Activated gamma-delta T cell treated with Interleukin-2 at 50 U/mL for 16 hours (primary cell): ENCODE results near the gene PEX11G.
"Not testable (repeated sequence)": the region's sequence is repeated elsewhere in the genome, so short reads cannot be mapped to it uniquely, and the experiment has no call there.

ENCODE experiments used
- DNase-seq: peaks from one replicate; pipeline ENCODE4 v3.0.0-alpha.2; 2020

The PEX11G gene

DNA sequence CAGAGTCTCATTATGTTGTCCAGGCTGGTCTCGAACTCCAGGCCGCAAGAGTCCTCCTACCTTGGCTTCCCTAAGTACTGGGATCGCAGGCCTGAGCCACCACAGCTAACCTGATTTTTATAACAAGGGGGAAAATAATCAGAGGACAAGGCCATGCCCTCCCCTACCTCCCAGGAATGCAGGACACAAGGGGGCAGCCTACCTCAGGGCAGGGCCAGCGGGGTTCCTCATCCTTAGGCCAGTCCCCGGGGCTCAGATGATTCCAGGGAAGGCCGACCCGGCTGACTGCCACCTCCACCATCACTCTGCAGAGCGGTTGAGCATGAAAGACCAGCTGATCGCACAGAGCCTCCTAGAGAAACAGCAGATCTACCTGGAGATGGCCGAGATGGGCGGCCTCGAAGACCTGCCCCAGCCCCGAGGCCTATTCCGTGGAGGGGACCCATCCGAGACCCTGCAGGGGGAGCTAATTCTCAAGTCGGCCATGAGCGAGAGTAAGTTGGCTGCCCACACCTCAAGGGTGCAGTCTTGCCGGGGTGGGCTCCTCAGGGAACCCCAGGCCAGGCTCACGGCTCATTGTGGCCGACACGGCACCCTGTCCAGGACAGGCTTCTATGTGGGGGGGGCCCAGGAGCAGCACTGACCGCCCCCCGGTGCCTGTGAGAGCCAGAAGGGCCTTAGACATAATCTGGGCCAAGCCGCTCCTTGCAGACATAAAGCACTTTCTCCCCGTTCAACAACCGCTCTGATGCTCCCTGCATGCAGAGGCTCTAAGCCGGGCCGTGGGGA, 26.8 kb downstream of the PEX11G start:
- DNase-seq = no peak

DNA sequence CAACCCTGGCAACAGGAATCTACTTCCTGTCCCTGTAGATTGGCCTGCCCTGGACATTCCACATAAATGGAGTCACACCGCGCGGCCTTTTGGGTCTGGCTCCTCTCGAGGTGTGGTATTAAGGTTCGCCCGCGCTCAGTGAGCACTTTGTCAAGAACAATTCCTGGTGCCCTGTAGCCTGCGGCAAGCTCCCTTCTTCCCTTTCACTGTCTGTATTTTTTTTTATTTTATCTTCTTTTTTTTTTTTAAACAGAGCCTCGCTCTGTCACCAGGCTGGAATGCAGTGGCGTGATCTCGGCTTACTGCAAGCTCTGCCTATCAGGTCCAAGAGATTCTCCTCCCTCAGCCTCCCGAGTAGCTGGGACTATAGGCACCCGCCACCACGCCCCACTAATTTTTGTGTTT, 28.3 kb downstream of the PEX11G start:
- no peak for DNase-seq

DNA sequence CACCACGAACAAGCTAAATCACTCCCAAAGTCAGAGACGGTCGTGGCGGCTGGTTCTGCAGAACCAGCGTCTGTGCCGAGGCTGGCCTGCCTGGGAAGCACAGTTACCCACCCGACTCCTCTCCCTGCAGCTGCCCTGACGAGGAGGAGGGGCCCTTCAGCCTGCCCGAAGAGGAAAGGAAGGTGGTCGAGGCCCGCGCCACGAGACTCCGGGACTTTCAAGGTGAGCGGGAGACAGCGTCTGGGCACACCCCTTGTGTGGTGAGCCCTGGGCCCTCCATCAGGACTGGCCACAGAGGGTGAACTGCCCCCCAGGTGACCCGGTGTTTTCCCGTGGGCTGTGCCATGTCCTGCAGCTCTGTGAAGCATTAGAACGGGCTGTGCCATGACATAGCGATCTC, 29.1 kb downstream of the PEX11G start:
- no peak for DNase-seq

DNA sequence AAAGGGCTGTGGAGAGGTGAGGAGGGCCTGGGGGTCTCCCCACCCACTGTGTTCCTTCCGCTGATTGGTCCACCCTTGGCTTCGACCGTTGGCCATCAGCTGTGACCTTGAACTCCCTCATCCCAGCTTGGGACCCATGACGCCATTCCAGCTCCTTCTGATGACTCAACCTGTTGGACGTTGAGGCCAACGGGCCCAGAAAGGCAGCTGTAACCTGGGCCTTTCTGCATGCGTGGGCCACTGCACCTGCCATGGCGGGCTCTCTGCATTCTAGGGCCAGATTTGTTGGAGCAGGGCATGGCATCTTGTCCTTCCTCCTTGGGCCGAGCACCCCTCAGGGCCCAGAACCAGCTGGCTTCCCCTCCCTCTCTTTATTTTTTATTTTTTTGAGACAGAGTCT, 30.2 kb downstream of the PEX11G start:
- DNase-seq = no peak

DNA sequence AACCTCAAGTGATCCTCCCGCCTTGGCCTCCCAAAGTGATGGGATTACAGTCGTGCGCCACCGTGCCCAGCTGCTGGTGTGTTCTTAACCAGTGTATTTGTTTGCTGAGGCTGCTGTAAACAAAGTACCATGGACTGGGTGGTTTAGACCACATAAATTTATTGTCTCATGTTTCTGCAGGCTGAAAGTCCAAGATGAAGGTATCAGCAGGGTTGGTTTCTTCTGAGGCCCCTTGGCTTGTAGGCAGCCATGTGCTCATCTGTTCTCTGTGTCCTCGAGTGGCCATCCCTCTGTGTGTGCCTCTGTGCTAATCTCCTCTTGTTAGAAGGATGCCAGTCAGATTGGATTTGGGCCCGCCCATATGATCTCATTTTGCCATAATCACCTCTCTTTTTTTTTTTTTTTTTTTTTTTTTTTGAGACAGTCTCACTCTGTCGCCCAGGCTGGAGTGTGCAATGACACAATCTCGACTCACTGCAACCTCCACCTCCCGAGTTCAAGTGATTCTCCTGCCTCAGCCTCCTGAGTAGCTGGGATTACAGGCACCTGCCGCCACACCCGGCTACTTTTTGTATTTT, 31.8 kb downstream of the PEX11G start:
- DNase-seq = no peak

DNA sequence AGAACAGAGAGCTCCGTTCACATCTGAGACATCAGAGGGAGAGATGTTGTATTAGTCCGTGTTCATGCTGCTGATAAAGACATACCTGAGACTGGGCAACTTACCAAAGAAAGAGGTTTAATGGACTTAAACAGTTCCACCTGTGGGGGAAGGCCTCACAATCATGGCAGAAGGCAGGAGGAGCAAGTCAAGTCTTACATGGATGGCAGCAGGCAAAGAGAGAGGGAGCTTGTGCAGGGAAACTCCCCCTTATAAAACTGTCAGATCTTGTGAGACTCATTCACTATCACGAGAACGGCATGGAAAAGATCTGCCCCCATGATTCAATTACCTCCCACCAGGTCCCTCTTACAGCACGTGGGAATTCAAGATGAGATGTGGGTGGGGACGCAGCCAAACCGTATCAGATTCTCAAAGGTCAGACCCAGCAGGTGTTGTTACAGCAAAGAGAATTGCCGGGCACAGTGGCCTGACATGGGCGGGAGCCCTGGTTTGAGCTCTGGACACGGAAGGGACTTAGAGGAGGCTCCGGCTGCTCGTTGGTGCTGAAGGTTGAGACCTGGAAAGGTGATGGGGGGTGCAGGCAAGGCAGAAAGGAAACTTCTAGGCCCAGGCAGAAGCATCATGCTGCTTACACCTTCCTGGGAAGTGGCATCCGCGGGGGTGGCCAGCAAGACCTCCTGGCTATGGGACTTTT, 33.1 kb downstream of the PEX11G start:
- DNase-seq = no peak

DNA sequence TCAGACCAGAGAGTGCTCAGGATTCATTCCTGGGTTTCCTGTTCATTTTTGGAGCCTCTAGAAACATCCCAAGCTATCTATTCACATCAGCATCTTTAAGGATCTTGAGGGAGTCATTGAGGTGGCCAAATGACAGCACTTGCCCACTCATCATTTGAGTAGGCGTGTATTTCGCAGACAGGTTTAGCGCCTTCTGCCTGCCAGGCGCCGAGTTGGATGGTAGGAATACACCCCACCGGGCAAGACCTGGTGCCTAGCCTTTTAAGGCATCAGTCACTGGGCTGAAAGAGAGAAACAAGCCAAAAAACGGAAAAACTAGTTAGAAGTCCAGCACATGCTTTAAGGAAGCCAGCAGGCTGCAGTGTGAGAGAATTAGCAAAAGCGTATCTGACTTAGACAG, 33.8 kb downstream of the PEX11G start:
- no peak for DNase-seq

DNA sequence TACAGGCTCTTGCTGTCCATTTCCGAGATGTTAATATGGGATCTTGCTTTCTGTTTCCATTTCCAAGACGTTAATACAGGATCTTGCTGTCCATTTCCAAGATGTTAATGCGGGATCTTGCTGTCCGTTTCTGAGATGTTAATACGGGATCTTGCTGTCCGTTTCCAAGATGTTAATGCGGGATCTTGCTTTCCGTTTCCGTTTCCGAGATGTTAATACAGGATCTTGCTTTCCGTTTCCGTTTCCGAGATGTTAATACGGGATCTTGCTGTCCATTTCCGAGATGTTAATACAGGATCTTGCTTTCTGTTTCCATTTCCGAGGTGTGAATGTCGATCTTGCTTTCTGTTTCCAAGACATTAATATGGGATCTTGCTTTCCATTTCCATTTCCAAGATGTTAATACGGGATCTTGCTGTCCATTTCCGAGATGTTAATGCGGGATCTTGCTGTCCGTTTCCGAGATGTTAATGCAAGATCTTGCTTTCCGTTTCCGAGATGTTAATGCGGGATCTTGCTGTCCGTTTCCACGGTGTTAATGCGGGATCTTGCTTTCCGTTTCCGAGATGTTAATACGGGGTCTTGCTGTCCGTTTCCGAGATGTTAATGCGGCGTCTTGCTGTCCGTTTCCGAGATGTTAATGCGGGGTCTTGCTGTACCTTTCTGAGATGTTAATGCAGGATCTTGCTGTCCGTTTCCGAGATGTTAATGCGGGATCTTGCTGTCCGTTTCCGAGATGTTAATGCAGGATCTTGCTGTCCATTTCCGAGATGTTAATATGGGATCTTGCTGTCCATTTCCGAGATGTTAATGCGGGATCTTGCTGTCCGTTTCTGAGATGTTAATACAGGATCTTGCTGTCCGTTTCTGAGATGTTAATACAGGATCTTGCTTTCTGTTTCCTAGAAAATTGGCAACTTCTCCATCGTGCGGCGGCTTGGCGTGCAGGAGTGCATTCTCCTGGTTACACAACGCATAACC, 38.3 kb downstream of the PEX11G start:
- no peak for DNase-seq

DNA sequence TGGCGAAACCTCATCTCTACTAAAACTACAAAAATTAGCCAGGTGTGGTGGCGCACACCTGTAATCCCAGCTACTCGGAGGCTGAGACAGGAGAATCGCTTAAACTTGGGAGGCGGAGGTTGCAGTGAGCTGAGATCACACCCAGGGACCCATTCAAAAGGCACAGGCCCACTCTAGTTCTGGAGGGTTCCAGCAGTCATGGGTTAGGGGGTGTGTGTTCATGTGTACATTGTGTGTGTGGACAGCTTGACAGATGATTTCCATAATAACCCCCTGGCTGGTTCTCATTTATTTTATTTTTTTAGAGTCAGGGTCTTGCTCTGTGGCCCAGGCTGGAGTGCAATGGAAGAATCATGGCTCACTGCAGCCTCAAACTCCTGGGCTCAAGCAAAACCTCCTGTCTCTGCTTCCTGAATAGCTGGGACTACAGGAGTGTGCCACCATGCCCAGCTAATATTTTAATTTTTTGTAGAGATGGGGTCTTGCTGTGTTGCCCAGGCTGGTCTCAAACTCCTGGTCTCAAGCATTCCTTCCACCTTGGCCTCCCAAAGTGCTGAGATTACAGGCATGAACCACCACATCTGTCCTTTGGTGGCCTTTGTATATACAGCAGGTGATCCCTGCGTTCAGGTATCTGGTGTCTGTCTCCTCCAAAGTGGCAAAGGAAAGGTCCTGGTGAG, 39.3 kb downstream of the PEX11G start:
- not testable (repeated sequence) for DNase-seq

DNA sequence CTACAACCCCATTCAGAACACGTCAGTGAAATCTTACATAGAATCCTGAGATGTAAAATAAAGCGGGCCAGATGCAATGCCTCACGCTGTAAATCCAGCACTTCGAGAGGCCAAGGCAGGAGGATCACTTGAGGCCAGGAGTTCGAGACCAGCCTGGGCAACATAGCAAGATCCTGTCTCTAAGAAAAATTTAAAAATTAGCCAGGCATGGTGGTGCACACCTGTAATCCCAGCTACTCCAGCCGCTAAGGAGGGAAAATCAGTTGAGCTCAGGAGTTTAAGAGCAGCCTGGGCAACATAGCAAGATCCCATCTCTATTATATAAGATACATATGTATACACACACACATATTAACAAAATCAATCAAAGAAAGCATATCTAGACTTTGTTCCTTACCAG, 41.2 kb downstream of the PEX11G start:
- DNase-seq = no peak

DNA sequence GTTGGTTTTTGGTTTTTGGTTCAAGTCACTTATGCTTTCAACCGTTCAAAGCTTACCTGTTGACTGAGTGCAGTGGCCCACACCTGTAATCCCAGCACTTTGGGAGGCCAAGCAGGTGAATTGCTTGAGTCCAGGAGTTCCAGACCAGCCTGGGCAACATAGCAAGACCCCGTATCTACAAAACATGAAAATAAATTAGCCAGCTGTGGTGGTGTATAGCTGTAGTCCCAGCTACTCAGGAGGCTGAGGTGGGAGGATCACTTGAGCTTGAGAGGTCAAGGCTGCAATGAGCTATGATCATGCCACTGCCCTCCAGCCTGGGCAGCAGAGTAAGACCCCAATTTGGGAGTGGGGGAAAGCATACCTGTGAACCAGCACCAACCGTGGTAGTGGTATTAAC, 43.7 kb downstream of the PEX11G start:
- DNase-seq = no peak

DNA sequence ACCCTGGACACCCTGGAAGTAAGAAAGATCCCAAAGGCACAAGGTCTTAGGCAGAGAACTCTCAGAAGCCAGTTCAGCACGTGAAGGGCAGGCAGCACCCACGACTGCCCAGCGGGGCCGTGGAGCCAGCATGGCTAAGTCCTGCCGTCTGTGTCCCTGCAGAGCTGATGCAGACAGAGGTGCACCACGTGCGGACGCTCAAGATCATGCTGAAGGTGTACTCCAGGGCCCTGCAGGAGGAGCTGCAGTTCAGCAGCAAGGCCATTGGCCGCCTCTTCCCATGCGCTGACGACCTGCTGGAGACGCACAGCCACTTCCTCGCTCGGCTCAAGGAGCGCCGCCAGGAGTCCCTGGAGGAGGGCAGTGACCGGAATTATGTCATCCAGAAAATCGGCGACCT, 44.8 kb downstream of the PEX11G start:
- DNase-seq = no peak

DNA sequence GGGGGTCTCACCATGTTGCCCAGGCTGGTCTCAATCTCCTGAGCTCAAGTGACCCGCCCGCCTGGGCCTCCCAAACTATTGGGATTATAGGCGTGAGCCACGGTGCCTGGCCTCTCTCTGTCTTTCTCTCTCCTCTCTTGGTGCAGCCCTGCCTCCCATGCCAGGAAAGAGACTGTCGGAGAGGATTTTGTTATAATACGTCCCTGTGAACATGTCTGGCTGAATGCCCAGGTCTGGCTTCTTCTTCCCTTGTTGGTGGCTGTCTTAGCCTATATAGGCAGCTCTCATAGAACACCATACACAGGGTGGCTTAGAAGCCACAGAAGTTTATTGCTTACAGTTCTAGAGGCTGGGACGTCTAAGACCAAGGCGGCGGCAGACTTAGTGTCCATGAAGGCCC, 46.4 kb downstream of the PEX11G start:
- no peak for DNase-seq

DNA sequence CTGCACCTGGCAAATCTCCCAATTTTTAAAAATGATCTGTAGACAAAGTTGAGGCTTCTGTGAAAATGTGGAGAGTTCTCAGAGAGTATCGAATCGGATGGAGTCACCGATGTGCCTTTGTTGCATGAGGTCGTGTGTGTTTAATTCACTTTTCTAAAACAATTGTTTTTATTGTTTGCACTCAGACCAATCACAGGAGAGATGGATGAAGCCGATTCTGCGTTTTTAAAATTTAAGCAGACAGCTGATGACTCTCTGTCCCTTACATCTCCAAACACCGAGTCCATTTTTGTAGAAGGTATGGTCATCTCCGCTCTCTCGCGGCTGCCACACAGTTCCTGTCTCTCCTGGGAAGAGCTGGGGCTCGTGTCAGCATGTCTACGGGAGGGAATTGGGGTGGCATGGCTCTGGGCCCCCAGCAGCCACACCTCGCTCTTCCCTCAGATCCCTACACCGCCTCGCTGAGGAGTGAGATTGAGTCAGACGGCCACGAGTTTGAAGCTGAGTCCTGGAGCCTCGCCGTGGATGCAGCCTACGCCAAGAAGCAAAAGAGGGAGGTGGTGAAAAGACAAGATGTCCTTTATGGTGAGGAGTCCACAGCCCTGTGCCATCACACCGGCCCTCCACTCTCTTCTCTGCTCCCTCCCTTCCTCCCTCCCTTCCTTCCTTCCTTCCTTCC, 47.2 kb downstream of the PEX11G start:
- no peak for DNase-seq

DNA sequence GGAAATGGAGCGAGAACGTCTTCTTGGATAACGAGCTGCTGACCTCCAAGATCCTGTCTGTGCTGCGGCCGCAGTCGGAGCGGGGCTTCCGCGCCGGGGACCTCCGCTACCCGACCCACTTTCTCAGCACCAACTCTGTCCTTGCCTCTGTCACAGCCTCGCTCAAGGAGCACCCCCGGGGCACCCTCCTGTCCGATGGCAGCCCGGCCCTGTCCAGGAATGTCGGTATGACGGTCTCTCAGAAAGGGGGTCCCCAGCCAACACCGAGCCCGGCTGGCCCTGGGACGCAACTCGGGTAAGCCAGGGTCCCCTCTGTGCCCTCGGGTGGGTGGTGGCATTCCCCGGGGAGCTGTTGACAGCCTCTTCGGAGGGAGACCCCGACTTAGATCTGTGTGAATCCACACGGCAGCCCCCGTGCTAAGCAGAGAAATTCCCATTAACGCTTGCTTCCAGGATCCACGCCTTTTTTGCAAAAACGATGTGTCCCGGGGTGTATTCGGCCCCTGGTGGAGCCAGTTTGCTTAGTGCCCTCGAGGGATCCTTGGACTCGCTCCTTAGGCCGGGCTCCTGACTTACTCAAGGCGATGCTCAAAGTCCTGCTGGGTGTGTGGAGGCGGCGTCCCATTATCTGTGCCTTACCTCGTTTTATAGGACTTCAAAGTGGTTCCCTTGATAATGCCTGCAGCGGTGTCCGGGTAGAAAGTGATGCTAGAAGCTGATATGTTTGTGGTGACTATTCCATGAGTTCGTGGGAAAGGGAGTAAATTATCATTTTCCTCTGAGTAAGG, 48.5 kb downstream of the PEX11G start:
- DNase-seq = no peak

DNA sequence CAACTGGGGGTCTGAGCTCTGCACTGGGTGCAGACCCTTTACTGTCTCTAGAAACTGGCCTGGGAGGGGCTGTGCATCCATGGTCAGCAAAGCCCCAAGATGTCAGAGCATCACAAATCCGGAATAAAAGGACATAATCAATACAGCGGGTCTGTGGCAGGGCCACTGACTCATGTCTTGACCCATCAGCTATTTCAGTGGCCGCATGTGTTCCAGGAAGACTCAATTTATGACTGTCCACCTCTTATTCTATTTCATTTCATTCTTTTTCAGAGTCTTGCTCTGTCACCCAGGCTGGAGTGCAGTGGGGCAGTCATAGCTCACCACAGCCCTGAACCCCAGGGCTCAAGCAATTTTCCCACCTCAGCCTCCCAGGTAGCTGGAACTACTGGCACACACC, 53.2 kb downstream of the PEX11G start:
- no peak for DNase-seq

DNA sequence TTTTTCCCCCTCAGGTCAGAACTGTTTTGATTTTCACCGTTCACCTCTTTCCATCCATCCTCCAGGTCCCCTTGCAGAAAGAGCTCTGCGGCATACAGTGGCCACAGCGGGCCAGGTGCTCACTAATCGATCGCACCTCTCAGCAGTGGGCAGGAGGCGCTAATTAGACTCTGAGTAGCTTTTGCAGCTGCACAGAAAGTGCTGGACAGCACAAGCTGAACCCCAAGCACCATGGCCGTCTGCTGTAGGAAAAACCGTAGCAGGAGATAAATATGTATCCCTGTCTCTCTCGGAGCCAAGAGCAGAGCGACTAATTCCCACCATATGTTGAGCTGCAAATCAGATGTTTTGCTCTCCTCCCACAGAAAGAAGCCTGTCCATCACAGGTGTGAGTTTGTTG, 54.4 kb downstream of the PEX11G start:
- DNase-seq = no peak

DNA sequence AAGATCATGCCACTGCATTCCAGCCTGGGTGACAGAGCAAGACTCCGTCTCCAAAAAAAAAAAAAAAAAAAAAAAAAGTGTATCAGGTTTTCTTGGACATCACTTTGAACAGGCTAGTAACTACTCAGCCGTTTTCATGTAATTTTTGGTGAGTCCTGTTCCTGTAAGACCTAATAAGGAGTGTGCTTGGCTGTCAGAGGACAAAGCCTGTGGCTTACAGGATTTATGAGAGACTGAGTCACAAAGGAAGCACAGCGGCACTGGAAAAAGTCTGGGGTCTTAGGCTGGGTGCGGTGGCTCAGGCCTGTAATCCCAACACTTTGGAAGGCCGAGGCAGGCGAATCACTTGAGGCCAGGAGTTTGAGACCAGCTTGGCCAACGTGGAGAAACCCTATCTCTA, 55.4 kb downstream of the PEX11G start:
- DNase-seq = not testable (repeated sequence)

DNA sequence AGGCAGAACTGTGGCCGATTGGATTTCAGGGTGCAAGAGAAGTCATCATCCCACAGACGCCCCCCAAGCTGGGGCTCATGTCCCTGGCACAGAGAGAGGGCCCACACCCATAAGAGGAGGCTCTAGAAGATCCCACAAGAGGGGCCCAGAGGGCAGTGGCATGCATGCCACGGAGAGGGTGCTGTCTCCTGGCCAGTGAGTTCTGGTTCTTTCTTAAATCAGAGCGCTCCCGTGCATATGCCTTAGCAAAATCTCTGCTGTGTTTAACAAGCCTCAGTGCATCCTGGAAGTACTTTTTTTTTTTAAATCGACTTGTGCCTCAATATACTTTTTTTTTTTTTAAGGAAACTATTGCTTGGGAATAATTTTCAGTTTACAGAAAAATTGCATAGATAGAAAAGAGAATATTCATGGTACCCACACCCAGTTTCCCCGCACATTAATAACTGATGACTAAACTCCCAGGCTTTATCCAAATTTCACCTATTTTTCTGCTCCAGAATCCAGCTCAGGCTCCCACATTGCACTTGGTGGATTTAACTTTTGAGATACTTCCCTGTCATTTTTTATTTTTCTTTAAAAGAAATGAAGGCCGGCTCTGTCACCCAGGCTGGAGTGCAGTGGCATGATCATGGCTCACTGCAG, 59.1 kb downstream of the PEX11G start:
- no peak for DNase-seq

DNA sequence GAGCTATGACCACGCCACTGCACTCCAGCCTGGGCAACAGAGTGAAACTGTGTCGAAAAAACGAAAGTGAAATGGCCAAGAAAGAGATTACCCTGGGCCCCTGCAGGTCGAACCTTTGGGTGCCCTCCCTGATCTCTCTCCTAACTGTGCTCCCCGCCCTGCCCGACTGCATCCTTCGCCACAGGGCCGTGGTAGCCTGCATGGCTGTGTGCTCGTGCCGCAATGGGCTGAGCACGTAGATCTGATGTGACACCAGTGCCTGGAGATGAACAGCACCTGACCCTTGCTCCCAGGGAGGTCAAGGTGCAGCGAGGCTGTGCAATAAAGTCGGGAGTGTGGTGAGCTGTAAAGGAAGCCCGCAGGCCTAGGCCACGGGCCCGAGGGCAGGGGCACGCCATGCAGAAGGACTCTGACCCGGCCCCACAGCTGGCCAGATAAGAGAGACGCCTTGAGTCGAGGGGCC, 60.2 kb downstream of the PEX11G start:
- no peak for DNase-seq
